Activated gamma-delta T cell (primary cell): Measurements from ENCODE around the gene CT83.

Experiments
- DNase-seq: peaks from one replicate; lab custom pipeline; 2025; lab: John Stamatoyannopoulos, UW
- total RNA-seq, 2 donors: gene quantifications; one replicate each; lab custom pipeline; 2026; lab: John Stamatoyannopoulos, UW

Gene CT83
- 0 reads per million in 2 donors for total RNA-seq

GRCh38 chrX:116462822-116463221, at the start of gene CT83:
Gene CT83, minus strand, starts transcription at chrX:116462976. Its CDS starts 120 bp downstream, at chrX:116462856.
- DNase-seq = no peak

DNA sequence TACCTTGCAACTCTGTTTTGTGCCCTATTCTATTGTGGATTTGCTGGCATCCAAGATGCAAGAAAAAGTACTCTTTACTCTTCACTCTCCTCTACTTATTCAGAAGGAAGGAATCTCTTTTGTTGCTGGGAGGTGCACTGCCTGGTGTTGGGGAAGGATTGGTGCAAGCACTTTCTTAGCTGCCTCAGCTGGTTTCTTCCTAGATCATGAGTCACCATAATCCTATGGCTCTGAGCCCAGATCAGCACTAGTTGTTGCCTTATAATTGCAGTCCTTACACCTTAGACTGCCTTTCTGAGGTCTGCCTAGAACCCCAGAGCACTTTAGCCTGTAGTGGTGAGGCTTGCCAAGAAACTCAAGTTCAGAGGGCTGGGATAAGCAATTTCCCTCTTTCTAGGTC, 37.0 kb upstream of the CT83 start:
- no peak for DNase-seq

GRCh38 chrX:116493271-116493670, 30.5 kb upstream of the CT83 start:
- DNase-seq = no peak

GRCh38 chrX:116490104-116490503, 27.3 kb upstream of the CT83 start:
- no peak for DNase-seq

DNA sequence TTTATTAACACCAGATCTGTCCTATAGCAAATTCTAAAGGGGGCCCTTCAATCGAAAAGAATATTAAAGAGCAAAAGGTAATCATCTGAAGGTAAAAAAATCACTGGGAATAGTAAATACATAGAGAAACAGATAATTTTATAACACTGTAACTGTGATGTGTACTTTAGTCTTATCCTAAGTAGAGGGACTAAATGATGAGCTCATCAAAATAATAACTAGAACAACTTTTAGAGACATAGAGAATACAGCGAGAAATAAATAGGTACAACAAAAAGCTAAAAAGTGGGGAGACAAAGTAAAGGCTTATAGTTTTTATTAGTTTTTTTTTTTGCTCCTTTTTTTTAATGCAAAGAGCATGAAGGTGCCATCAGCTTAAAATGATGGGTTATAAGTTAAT, 17.3 kb upstream of the CT83 start:
- no peak for DNase-seq

- no peak for DNase-seq
These were observed 13.6 kb downstream of the CT83 start for GRCh38 chrX:116449156-116449555.

DNA sequence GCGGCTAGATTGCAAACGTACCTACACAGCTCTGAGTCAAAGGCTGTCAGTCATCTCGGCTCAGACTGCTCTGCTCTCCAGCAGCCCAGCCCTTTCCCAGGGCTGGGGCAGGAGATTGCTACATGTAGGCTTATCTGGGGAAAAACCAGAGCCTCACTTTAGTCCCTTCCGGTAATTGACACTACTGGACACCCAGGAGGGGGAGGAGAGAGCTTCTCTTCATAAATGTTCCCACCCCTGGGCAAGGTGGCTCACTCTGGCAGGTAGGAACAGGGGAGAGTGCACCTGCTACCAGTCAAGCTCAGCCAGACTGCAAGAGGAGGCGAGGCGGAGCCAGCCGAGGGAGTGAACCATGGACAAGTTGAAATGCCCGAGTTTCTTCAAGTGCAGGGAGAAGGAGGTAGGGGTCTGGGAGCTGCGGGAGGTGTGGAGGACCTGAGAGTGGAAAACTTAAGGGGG, 26.4 kb downstream of the CT83 start, which contains the start of gene SLC6A14:
Gene SLC6A14, plus strand, starts transcription at position 249 of the 459 bp plus-strand sequence. Its CDS starts 104 bp downstream, at position 353.
- DNase-seq = no peak

DNA sequence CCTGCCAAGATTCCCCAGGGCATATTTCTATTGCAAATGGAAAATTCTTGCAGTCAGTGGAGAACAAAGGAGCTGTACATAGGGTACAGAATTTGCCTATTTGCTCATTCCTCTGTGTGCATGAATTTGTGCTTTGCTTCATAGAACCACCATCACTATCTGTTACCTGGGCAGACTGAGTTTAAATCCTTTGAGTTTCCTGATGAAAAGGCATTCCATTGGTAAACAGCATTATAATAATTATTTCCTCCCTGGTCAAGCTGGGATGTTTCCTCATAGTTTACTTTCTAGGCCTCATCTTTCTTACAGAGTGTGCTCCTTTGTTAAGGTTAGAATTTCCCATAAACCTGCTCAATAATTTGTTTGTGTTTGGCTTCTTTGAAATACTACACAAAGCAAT, 27.2 kb downstream of the CT83 start:
- DNase-seq = no peak

DNA sequence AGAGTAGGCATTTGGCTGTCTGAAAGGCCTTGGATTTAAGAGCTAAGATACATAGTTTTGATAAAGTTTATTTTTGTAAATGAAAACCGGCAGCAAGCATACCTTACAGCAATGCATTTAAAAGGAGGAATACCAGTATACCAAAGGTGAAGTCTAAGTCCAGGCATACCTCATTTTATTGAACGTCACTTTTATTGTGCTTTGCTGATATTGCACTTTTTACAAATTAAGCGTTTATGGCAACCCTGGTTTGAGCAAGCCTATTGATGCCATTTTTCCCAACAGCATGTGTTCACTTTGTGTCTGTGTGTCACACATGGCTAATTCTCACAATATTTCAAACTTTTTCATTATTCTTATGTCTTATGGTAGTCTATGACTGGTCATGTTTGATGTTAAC, 34.8 kb downstream of the CT83 start:
- DNase-seq = no peak

GRCh38 chrX:116417968-116418367, 44.8 kb downstream of the CT83 start:
- DNase-seq = no peak

DNA sequence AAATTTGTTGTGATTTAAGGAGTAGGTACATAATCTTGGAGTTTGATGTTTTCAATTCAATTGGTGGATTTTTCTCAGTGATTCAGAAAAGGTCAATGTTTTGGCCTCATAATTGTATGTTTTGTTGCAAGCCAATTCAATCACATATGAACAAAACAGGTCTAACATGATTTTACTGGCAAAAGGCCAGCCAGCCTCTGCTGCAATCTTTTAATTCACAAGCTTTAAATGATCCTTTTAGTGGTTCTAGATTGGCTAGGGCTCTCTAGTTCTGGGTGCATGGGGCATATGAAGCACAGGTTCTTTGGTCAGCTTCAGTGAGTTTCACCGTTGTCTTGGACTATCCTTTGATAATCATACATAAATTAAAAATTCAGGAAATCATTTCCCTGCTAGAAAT, 45.6 kb downstream of the CT83 start:
- DNase-seq = no peak

GRCh38 chrX:116413273-116413672, 49.5 kb downstream of the CT83 start:
- DNase-seq = no peak
